GM15510 (cell line): Measurements from ENCODE around the gene PRR12.

Experiments used
- POLR2A ChIP-seq: IDR thresholded peaks from 3 replicates; pipeline ENCODE4 v1.6.1; 2011; ENCODE audit warnings: borderline replicate concordance; ENCODE audit not compliant: insufficient read length; ENCODE audit errors: extremely low read depth

Gene PRR12

DNA sequence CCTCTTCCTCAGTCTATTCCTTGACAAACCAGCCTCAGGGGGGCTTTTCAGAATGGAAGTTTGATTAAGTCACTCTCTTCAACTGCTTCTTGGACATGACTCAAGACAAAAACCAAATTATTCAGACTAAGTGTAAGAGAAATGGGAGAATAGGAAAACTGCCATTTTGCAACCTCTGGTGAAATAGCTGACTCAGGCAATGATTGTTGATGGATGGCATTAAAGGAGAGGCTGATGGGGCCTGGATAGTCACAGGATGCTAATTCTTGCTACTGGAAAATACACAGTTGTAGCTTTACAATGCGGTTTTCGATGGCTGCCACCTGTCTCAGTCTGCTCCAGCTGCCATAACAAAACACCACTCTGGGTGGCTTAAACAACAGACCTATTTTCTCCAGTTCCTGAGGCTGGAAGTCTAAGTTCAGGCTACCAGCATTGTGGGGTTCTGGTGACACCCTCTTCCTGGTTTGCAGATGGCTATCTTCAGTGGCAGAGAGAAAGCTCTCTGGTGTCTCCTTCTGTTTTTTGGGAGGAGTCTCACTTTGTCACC is 16.7 kb upstream of the PRR12 start:
- no peak for TF ChIP-seq POLR2A

DNA sequence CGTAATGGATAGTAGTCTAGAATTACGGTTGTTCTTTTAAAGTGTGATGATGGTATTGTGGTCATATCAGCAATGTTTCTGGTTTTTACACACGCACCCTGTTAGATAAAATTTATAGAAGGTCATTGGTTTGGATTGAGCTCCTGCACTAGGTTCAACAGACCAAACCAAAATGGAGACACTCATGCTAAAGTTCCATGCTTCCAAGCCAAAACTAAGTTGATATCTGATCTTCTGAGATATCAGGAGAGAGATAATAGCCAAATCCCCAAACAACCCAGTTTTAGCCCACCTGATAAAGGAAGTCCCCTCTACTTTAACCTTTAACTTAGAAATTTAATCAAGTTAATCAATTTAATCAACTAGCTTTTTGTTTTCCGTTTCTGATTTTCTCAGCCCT is 11.8 kb upstream of the PRR12 start:
- no peak for TF ChIP-seq POLR2A

DNA sequence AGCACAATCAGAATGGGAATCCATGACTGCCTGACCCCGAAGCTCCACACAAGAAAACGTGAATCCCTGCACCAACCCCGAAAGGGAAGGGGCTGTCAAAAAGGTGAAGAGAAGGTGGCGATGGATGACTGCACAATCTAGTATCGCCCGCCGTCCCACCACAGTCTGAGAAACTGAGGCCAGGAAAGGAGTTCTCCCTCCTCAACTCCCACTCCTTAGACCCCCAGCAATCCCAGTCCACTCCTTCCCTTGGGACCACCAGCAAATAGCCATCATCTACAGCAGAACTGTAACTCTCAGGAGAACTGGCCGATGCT is 11.1 kb upstream of the PRR12 start:
- TF ChIP-seq POLR2A = no peak

DNA sequence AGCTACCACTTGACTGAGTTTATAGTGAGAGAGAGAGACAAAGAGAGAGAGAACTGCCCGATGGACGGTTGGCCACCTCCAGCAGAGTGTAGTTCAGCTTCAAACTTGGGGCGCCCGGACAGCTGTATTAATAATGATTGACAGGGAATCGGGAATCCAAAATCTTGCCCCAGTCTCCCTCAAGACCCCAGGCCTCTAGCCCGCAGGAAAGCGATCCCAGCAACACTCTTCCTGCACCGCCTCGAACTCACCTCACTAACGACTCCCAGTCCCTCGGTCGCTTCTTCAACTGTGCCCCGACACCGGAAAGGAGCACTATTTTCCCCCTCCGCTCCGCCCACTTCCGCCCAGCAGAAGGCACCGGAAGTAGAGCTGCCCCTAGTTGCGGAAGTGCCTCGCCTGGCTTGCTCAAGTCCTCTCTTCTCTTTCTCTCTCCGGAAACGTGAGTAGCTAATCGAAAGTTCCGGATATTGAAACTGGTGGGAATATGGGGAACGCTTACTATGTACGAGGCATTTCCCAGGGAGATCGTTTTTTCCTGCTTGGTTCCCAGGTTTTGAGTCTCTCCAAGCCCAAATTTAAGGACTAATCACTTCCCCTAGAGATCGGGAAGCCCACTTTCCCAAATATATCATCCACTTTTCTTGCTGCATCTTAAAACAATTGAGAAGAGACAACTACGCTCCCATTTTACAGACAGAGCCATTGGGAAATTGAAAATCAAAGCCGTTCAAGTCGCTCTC is 10.5 kb upstream of the PRR12 start, which contains the start of gene NOSIP:
Gene NOSIP, minus strand, starts transcription at position 293 of the 743 bp plus-strand sequence. CDS start 19,865 bp downstream, outside the sequence.
- peak; percentile 99 for TF ChIP-seq POLR2A

DNA sequence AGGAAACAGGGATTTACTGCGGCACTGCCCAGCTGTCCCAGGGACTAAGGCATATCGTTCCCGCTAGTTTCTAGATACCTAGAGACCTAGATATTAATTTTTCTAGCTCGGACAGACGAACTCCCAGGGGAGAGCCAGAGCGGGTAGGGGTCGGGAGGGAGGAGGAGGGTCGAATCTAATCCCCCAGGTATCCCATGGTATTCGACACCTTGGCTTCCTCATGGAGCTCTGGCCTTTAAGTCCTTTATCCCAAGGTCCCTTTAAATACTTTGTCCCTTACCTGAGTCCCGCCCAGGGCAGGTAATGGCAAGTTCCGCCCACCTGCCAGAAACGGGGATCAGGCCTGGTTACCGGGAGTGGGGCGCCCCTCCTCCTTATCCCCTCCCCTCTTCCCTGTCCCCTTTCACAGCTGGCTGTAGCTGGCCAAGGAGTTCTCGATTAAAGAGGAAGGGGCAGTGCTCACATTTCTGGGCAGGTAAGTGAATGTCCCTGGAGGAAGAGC is 9.9 kb upstream of the PRR12 start, which contains the start of gene PRRG2:
Gene PRRG2, plus strand, starts transcription at position 310 of the 502 bp plus-strand sequence. CDS start 1,904 bp downstream, outside the sequence.
- no peak for TF ChIP-seq POLR2A

DNA sequence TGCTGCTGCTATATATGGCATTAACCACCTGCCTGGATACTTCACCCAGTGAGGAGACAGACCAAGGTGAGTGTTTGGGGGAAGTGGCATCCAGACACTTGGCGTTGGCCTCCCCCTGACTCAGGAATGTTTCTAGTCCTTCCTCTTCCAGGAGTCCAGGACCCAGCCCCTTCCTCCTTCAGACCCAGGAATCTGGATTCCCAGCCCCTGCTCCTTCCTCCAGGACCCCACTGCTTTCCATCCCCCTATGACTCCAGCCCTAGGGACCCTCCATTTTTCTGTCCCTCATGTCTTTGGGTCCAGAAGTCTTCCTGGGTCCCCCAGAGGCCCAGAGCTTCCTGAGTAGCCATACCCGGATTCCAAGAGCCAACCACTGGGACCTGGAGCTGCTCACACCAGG is 7.7 kb upstream of the PRR12 start:
- no peak for TF ChIP-seq POLR2A

DNA sequence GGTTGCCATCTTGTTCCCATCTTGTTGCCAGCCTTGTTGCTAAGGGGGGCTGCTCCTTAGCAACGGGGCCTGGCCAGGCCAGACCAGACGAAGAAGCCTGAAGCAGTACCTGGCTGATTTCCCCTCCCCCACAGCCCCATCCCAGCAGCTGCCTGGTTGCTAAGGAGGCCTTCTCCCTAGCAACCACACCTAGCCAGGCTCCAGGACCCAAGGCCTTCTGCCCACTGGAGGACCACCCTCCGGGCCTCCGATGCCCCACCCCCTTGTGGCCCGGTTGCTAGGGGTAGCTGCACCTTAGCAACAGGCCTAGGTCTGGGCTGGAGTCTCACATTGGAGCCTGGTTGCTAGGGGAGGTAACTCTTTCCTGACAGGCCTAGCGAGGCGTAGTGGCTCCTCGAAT is 6.0 kb upstream of the PRR12 start:
- TF ChIP-seq POLR2A = no peak

DNA sequence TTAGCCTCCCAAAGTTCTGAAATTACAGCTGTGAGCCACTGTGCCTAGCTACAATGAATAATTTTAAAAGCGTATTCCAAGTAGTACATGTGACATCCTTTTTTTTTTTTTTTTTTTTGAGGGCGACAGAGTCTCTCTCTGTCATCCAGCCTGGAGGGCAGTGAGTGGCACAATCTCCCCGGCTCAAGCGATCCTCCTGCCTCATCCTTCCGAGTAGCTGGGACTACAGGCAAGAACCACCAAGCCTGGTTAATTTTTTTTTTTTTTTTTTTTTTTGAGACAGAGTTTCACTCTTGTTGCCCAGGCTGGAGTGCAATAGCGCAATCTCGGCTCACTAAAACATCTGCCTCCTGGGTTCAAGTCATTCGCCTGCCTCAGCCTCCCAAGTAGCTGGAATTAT is 3.8 kb upstream of the PRR12 start:
- no peak for TF ChIP-seq POLR2A

DNA sequence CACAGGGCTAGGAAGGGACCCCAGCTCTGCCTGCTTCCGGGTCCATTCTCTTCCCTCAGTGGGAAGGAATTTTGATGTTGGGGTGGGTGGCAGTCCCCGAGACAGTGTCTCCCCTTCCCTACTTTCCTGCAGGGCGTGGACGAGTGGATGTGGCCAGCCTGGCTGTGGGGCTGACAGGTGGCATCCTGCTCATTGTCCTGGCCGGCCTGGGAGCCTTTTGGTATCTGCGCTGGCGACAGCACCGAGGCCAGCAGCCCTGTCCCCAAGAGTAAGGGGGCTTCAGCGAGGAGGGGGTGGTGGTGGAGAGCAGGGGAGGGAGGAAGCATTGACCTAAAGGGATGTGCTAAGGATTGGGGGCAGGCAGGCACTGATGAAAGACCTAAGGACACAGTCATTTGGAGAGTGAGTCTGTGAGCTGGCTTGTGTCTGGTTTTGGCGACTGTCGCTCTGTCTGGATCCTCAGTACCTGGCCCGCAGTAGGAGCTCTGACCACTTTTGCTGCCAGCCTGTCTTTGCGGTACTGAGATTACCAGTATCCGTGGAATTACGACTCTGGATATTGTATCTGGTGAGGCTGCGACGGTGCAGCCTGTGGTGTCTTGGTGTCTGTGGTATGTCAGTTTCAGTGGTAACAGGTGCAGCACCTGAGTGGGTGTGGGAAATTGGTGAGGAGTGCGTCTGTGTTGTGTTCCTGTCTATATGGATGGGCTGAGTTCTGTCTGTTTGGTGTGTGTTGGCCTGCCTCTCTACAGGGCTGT is 2.4 kb upstream of the PRR12 start:
- no peak for TF ChIP-seq POLR2A

DNA sequence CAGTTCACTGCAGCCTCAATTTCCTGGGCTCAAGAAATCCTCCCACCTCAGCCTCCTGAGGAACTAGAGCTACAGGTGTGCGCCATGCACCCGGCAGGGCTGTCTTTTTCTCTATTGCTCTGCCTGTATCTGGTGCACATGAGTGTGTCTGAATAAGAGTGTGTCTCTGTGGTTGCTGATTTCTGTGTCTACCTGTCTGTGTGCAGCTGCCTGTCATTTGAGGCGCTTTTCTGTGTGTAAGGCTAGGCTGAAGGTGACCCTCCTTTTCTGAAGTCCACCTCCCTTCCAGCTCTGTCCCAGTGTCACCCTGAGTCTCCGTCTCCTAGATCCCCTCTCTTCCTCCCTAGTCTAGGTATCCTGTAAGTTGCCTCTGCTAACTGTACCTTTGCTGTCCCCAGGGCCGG is 1.5 kb upstream of the PRR12 start:
- no peak for TF ChIP-seq POLR2A

DNA sequence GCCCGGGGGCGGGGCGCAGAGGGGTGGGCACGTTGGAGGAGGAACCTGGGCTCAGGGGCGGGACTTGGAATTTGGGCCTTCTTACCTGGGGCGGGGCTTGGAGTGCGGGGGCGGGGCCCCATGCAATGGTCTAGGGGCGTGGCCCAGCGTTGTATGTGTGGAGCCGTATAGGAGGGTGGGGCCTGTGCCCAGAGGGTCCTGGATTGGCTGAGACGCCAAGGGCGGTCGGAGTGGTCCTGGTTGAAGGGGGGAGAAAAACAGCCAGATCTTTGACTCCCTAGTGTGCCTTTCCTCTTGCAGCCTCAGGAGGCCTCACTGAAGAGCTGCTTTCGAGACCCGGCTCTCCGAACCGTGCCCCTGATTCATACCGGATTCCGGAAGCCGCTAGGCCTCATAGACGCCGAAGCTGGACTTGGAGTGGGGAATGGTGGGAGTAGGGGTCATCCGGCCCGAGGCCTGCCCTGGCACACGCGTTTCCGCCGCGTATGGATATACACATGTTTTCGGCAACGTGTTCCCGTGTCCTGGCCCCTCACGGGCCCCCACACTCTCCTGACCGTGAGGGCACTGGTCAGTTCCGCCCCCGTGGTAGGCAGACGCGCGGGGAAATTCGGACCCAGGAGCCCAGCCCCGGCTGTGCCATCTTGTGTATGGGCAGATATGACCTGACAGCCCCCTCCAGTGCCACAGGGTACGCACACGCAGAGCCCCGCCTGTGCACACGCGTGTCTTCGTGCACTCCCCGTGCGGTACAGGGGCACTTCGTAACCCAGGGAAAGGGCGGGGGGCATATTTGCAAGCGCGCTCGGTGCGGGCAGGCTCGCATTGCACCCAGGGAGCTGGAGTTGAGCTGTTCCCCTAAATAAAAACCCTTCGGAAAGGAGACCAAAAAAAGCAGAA is 661 bp upstream of the PRR12 start:
- TF ChIP-seq POLR2A = peak; percentile 82

DNA sequence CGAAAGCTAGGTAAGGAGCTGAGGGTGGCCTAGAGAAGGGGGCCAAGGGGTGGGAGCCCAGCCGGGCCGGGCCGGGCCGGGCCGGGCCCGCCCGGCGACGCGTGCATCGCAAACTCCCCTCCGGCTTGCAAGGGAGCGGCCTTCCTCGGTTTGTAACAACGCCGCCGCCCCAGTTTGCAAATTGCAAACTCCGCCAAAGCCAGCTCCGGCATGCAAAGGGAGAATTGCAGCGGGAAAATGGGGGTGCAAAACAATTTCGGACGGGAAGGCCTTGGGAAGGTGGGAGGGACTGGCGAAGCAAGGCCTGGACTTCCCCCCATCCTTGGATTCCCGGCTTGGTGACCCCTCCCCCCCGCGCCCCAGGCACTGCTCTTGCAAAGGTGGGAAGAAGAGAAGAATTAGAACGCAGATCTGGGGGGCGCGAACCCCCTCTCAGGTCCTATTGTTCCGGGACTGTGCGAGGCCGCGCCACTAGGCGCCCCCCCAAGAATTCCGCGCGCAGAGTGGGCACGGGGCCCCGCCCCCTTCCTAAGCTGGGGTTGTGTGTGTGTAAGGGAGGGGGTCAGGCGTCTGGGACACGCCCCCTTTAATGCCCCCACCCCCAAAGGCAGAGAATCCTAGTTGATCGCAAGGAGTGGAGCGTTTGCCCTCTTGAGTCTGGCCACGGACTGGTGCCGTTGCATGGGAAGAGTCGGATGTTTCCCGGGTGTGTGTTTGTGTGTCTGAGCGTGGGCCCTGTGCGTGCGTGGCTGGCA is 926 bp downstream of the PRR12 start:
- no peak for TF ChIP-seq POLR2A

DNA sequence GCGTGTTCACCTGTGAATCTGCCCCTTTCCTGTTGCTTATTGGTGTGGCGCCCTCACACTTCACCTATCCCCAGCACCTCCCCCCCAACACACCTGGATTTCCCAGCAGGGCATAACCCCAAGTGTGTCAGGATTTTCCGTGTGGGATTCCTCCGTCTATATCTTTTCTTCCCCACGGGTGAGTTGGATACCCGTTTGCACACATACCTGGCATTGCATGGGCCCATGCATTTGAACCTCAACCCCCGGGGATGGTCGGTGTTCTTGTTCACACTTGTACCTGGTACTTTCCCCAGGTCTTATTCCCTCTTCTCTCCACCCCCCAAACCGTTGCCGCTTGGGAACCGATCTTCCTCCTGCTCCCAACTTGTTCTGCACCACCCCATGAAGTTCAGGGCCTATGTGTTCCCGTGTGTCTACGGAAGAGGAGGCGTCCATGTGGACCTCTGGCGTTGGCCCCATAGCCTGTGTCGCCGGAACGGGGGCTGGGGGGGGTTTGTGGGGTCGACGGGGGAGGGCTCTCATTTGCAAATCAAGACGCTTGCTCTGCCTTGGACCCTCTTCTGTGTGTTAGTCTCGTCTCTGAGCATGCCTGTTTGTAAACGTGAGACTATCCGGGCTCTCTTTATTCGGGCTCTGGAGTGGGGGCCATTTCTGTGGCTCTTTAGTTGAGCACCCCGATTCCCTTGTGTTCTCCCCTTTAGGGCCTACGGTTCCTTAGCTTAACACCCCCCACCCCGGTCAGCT is 1.7 kb downstream of the PRR12 start:
- TF ChIP-seq POLR2A = no peak
